MM.1S (cell line): ENCODE data around the gene MYL4.

Experiments used
- CTCF ChIP-seq: fragments of 300-600 bp; sonication (generic); IDR thresholded peaks from 2 replicates; pipeline ENCODE4 v1.5.1; 2016; ENCODE audit warnings: antibody characterized with exemption, low read length, mixed read lengths
- EZH2 ChIP-seq: fragments of 300-600 bp; sonication (generic); optimal IDR thresholded peaks from 2 replicates; pipeline ENCODE3; 2017; ENCODE audit warnings: low read depth, mild to moderate bottlenecking, antibody characterized with exemption, low read length, mixed read lengths
- EZH2phosphoT487 ChIP-seq: fragments of 300-600 bp; sonication (generic); IDR thresholded peaks from 2 replicates; pipeline ENCODE4 v1.6.1; 2018; ENCODE audit warnings: antibody characterized with exemption, low read length

GRCh38 chr17:47200325-47200664, 8.9 kb upstream of the MYL4 start:
- TF ChIP-seq CTCF (no peak), EZH2 (no peak), EZH2phosphoT487 (no peak)
